ENCODE data around the gene UROC1.

GRCh38 chr3:126486360-126486847, 31.2 kb downstream of the UROC1 start:
- TF ChIP-seq POLR2A (IDR thresholded peaks at IDR 0.05; ENCODE audit: low read length) = no peak
- no peak for TF ChIP-seq GATA1 (IDR thresholded peaks at IDR 0.05; ENCODE audit: low read depth, low read length)
